CD8-positive, alpha-beta memory T cell (primary cell): ENCODE results near the gene ITGAL. TPM values are rescaled to one million over a fixed set of nuclear protein-coding genes. Genes with fewer than 3 reads are reported as not detected.

Experiments
- CTCF ChIA-PET: fragments of 350-600 bp; sonication (Branson Sonifier 250); formaldehyde crosslinking; loops from one replicate; lab custom pipeline; 2021; ENCODE audit warnings: antibody characterized with exemption; lab: Charles Lee
- POLR2A ChIA-PET: fragments of 350-600 bp; sonication (Branson Sonifier 250); formaldehyde crosslinking; loops from one replicate; lab custom pipeline; 2021; ENCODE audit warnings: antibody characterized with exemption; lab: Charles Lee
- DNase-seq, 5 donors: peaks; one replicate each; pipeline versions ENCODE4 v3.0.0 to v3.0.0-alpha.2; 2020 to 2022; ENCODE audit warnings: mixed read lengths in 1 of 5
- H3K27ac ChIP-seq: one replicate; pipeline ENCODE4 v1.7.0; 2013; ENCODE audit warnings: low read depth, mild to moderate bottlenecking, low read length, moderate library complexity
- H3K27me3 ChIP-seq: 2 replicates; pipeline ENCODE4 v1.7.0; 2013; ENCODE audit warnings: low read length, mild to moderate bottlenecking; ENCODE audit not compliant: insufficient read depth, poor library complexity, severe bottlenecking
- H3K36me3 ChIP-seq: 2 replicates; pipeline ENCODE4 v1.7.0; 2013; ENCODE audit warnings: mild to moderate bottlenecking, low read length, moderate library complexity; ENCODE audit not compliant: insufficient read depth
- H3K4me1 ChIP-seq: 2 replicates; pipeline ENCODE4 v1.7.0; 2013; ENCODE audit warnings: mild to moderate bottlenecking, low read length, moderate library complexity; ENCODE audit not compliant: insufficient read depth
- H3K4me3 ChIP-seq: 2 replicates; pipeline ENCODE4 v1.7.0; 2013; ENCODE audit warnings: mild to moderate bottlenecking, low read length
- H3K9me3 ChIP-seq: 2 replicates; pipeline ENCODE4 v1.7.0; 2013; ENCODE audit warnings: mild to moderate bottlenecking, low read length
- H3K27ac Mint-ChIP-seq, 8 donors: one replicate each; pipeline ENCODE4 v1.8.0; 2020 to 2021; ENCODE audit warnings: mixed read lengths in 8 of 8, mild to moderate bottlenecking in 6 of 8, inconsistent platforms in 3 of 8, moderate library complexity in 3 of 8
- H3K27me3 Mint-ChIP-seq, 2 donors: one replicate each; pipeline ENCODE4 v1.8.0; 2020 to 2021; ENCODE audit warnings: mixed read lengths in 2 of 2, mild to moderate bottlenecking in 1 of 2, moderate library complexity in 1 of 2
- H3K36me3 Mint-ChIP-seq, 3 donors: one replicate each; pipeline ENCODE4 v1.8.0; 2020 to 2021; ENCODE audit warnings: mixed read lengths in 3 of 3, inconsistent platforms in 1 of 3, mild to moderate bottlenecking in 1 of 3
- H3K4me1 Mint-ChIP-seq, 3 donors: one replicate each; pipeline ENCODE4 v1.8.0; 2020 to 2021; ENCODE audit warnings: mixed read lengths in 3 of 3, inconsistent platforms in 1 of 3, mild to moderate bottlenecking in 1 of 3
- H3K4me3 Mint-ChIP-seq, 7 donors: one replicate each; pipeline ENCODE4 v1.8.0; 2020 to 2021; ENCODE audit warnings: mixed read lengths in 7 of 7, mild to moderate bottlenecking in 6 of 7, moderate library complexity in 4 of 7, inconsistent platforms in 2 of 7
- H3K9me3 Mint-ChIP-seq, 5 donors: one replicate each; pipeline ENCODE4 v1.8.0; 2020 to 2022; ENCODE audit warnings: mixed read lengths in 5 of 5, mild to moderate bottlenecking in 3 of 5, moderate library complexity in 2 of 5, inconsistent platforms in 1 of 5
- polyA plus RNA-seq: library from polyadenylated mRNA; unstranded; fragments of 300-500 nt; fragmentation: Illumina TruSeq; gene quantifications from one replicate; pipeline ENCODE4 v1.2.3, GENCODE V29; 2021
- total RNA-seq, 2 experiments: library from RNA; stranded (reverse); gene quantifications; one replicate each; pipeline ENCODE4 v1.2.3, GENCODE V29; 2021

Gene ITGAL
- total and polyA plus RNA-seq, 3 experiments from 2014 or later, result 256 to 363 (median 333) TPM

DNA sequence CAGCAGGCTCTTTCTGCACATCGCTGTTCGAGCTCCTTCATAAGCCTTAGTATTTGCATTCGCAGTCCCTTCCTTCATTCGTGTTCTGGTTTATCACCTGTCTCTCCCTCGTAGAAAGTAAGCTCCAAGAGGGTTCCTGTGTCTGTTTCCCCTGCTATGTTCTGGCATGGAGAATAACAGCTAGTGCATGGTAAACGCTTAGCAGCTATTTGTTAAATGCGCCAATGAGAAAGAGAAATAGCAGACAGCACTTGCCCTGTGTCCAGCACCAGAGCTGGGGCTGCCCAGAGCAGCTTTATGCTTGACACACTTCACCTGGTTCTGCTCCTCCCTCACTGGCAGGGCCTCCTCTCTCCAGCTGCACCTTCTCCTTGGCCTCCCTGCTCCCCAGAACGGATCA, 93.4 kb downstream of the ITGAL start:
- no peaks in the 10 kb centered on the region for H3K36me3 ChIP-seq
- Mint-ChIP-seq H3K9me3 (no peaks in the 10 kb centered on the region), H3K27ac (peak overlapping the region in 4 of 8 donors; percentile 8 to 96 (median 80)), H3K27me3 (no peaks in the 10 kb centered on the region), H3K4me1 (peaks cover 13 to 42% (median 26%) of the 10 kb centered on the region in 3 donors), H3K36me3 (peaks cover 0 to 7% (median 2%) of the 10 kb centered on the region in 3 donors), H3K4me3 (peak overlapping the region in 1 of 7 donors; percentile 51)
- H3K9me3 ChIP-seq, result no peaks in the 10 kb centered on the region
- ChIA-PET POLR2A (interaction anchor here (1.3 kb wide), 1 partner anchor 14 kb away, joined by 6 read pairs; no protein-coding TSS in a partner anchor), CTCF (interaction anchor here (0.9 to 1.8 kb wide), 7 partner anchors 9 to 136 kb away, joined by 3 to 7 read pairs (median 3); partner anchors contain the start of genes DCTPP1 and ZNF747)
- H3K27me3 ChIP-seq, result no peaks in the 10 kb centered on the region
- DNase-seq, result no peak
- H3K4me1 ChIP-seq, result peaks cover 35% of the 10 kb centered on the region
- no peak overlapping the region for H3K4me3 ChIP-seq
- H3K27ac ChIP-seq, result no peak overlapping the region

DNA sequence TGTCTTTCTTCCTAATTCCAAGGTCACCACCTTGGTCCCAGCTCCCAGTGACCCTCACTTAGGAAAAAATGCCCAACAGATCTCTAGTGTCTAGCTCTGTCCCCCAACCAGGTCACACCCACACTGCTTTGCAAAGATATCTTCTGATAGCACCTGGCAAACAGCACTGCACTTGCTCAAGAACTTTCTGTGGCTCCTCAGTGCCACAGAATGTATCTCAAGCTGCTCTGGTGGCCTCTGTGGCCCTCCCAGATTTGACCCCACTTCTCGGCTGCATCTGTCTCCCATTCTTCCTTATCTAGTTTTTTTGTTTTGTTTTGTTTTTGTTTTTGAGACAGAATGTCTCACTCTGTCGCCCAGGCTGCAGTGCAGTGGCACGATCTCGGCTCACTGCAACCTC, 94.0 kb downstream of the ITGAL start:
- Histone ChIP-seq H3K36me3 (no peaks in the 10 kb centered on the region), H3K27me3 (no peaks in the 10 kb centered on the region), H3K4me3 (no peak overlapping the region), H3K9me3 (no peaks in the 10 kb centered on the region), H3K4me1 (peaks cover 37% of the 10 kb centered on the region), H3K27ac (no peak overlapping the region)
- H3K36me3 Mint-ChIP-seq, result peaks cover 0 to 10% (median 2%) of the 10 kb centered on the region in 3 donors
- no peaks in the 10 kb centered on the region for H3K27me3 Mint-ChIP-seq
- no peak for DNase-seq
- ChIA-PET POLR2A (interaction anchor here (1.3 kb wide), 1 partner anchor 14 kb away, joined by 6 read pairs; no protein-coding TSS in a partner anchor), CTCF (interaction anchor here (0.9 to 1.6 kb wide), 7 partner anchors 8 to 116 kb away, joined by 3 to 7 read pairs (median 3); partner anchors contain the start of genes PRR14, ZNF747 and ZNF764)
- H3K9me3 Mint-ChIP-seq, result no peaks in the 10 kb centered on the region
- peak overlapping the region in 5 of 8 donors; percentile 8 to 96 (median 32) for H3K27ac Mint-ChIP-seq
- H3K4me3 Mint-ChIP-seq, result peak overlapping the region in 1 of 7 donors; percentile 51
- peaks cover 9 to 40% (median 24%) of the 10 kb centered on the region in 3 donors for H3K4me1 Mint-ChIP-seq

DNA sequence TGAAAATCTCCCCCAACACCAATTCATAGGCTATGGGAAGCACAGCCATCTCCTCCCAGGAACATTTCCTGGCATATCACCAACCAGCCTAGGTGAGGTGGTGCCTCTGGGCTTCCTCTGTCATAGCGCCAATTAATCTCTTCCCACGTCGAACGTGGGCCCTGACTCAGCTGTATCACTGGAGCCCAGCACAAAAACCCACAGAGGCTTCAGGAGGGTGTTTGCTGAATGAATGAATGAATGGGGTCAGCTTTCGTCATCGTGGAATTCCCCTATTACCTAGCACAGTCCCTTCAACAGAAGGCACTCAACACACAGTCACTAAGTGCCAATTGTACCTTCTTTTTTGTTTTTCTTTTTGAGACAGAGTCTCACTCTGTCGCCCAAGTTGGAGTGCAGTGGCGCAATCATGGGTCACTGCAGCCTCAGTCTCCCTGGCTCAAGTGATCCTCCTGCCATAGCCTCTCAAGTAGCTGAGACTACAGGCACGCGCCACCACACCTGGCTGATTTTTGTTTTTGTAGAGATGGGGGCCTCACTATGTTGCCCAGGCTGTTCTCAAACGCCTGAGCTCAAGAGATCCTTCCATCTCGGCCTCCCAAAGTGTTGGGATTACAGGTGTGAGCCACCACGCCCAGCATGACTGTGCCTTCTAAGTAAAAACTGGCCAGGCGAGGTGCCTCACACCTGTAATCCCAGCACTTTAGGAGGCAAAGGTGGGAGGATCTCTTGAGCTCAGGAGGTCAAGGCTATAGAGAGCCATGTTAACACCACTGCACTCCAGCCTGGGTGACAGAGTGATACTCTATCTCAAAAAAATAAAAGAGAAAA, 94.8 kb downstream of the ITGAL start:
- Histone ChIP-seq H3K27ac (peak overlapping the region; percentile 55), H3K9me3 (no peaks in the 10 kb centered on the region), H3K27me3 (no peaks in the 10 kb centered on the region), H3K4me3 (no peak overlapping the region), H3K36me3 (no peaks in the 10 kb centered on the region), H3K4me1 (peaks cover 40% of the 10 kb centered on the region)
- ChIA-PET CTCF (interaction anchor here (1.2 to 1.5 kb wide), 3 partner anchors 9 to 138 kb away, joined by 3 read pairs; partner anchors contain the start of genes DCTPP1, PRR14 and ZNF764), POLR2A (interaction anchor here (0.6 to 1.3 kb wide), 3 partner anchors 9 to 40 kb away, joined by 3 to 5 read pairs (median 3); partner anchors contain the start of gene ZNF764)
- Mint-ChIP-seq H3K9me3 (no peaks in the 10 kb centered on the region), H3K4me1 (peaks cover 14 to 46% (median 29%) of the 10 kb centered on the region in 3 donors), H3K27me3 (no peaks in the 10 kb centered on the region), H3K4me3 (peak overlapping the region in 6 of 7 donors; percentile 65 to 90 (median 82)), H3K27ac (peak overlapping the region; percentile 94 to 99 (median 97)), H3K36me3 (peaks cover 0 to 15% (median 2%) of the 10 kb centered on the region in 3 donors)
- peak in 4 of 5 donors; percentile 24 to 74 (median 48) for DNase-seq

DNA sequence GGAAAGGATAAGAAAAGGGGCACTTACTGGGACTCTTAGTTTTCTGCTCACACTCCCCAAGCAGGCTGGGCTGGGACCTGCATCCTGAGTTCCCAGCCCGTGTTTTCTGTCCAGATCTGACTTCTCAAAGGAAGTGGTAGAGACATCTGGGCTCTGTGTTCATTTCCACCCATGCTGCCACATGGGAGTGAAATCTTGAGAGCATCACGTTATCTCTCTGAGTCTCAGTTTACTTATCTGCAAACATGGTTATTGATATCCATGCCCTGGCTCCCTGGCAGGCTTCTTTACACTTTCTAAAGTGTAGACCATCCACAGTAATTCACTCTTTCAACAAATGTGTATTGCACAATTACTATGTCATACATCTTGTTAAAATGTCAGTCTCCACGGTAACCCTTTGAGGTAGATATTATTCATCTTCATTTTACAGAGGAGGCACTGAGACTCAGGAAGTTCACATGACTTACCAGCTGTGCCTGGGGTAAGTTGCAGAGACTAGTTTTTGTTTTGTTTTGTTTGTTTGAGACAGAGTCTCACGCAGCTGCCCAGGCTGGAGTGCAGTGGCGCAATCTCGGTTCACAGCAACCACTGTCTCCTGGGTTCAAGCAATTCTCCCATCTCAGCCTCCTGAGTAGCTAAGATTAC, 95.6 kb downstream of the ITGAL start:
- Histone ChIP-seq H3K9me3 (no peaks in the 10 kb centered on the region), H3K27me3 (no peaks in the 10 kb centered on the region), H3K27ac (peak overlapping the region; percentile 55), H3K4me3 (no peak overlapping the region), H3K4me1 (peaks cover 44% of the 10 kb centered on the region), H3K36me3 (no peaks in the 10 kb centered on the region)
- H3K27ac Mint-ChIP-seq, result peak overlapping the region; percentile 94 to 99 (median 97)
- H3K36me3 Mint-ChIP-seq, result peaks cover 0 to 15% (median 2%) of the 10 kb centered on the region in 3 donors
- H3K27me3 Mint-ChIP-seq, result no peaks in the 10 kb centered on the region
- ChIA-PET CTCF (interaction anchor here (1.1 to 1.5 kb wide), 5 partner anchors 10 to 138 kb away, joined by 3 to 11 read pairs (median 3); partner anchors contain the start of genes DCTPP1, PRR14 and ZNF764), POLR2A (interaction anchor here (0.5 to 1.5 kb wide), 11 partner anchors 9 to 1546 kb away, joined by 3 to 11 read pairs (median 5); partner anchors contain the start of genes DCTPP1, ZNF747 and ZNF764)
- peaks cover 17 to 48% (median 30%) of the 10 kb centered on the region in 3 donors for H3K4me1 Mint-ChIP-seq
- H3K4me3 Mint-ChIP-seq, result peak overlapping the region; percentile 71 to 90 (median 82)
- DNase-seq, result peak; percentile 26 to 72 (median 61)
- no peaks in the 10 kb centered on the region for H3K9me3 Mint-ChIP-seq

DNA sequence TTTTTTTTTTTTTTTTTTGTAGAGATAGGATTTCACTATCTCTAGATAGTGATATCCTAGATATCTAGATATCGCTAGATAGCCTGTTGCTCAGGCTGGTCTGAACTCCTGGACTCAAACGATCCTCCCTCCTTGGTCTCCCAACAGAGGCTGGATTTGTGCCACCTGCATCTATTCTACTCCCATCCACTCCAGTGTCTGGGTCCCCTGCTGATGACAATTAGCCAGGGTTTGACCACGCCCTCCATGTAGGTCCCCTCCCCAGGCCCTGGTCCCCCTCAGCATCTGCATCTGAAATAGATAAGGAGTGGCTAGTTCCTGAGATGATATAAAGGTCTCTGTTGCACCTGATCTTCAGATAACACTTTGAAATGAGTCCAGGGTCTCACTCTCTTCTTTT, 96.7 kb downstream of the ITGAL start:
- Mint-ChIP-seq H3K9me3 (no peaks in the 10 kb centered on the region), H3K27me3 (no peaks in the 10 kb centered on the region), H3K4me3 (peak overlapping the region in 5 of 7 donors; percentile 12 to 90 (median 23)), H3K27ac (peak overlapping the region in 5 of 8 donors; percentile 60 to 96 (median 73)), H3K36me3 (peaks cover 0 to 15% (median 2%) of the 10 kb centered on the region in 3 donors), H3K4me1 (peaks cover 20 to 53% (median 35%) of the 10 kb centered on the region in 3 donors)
- POLR2A ChIA-PET, result interaction anchor here (0.6 to 1.5 kb wide), 5 partner anchors 34 to 186 kb away, joined by 3 to 9 read pairs (median 5); partner anchors contain the start of genes DCTPP1 and ZNF747
- Histone ChIP-seq H3K36me3 (no peaks in the 10 kb centered on the region), H3K4me1 (peaks cover 44% of the 10 kb centered on the region), H3K27ac (no peak overlapping the region), H3K27me3 (no peaks in the 10 kb centered on the region), H3K4me3 (no peak overlapping the region), H3K9me3 (no peaks in the 10 kb centered on the region)
- CTCF ChIA-PET, result interaction anchor here (1.1 to 1.5 kb wide), 4 partner anchors 11 to 140 kb away, joined by 3 to 11 read pairs (median 4); partner anchors contain the start of genes DCTPP1 and ZNF764
- no peak for DNase-seq

DNA sequence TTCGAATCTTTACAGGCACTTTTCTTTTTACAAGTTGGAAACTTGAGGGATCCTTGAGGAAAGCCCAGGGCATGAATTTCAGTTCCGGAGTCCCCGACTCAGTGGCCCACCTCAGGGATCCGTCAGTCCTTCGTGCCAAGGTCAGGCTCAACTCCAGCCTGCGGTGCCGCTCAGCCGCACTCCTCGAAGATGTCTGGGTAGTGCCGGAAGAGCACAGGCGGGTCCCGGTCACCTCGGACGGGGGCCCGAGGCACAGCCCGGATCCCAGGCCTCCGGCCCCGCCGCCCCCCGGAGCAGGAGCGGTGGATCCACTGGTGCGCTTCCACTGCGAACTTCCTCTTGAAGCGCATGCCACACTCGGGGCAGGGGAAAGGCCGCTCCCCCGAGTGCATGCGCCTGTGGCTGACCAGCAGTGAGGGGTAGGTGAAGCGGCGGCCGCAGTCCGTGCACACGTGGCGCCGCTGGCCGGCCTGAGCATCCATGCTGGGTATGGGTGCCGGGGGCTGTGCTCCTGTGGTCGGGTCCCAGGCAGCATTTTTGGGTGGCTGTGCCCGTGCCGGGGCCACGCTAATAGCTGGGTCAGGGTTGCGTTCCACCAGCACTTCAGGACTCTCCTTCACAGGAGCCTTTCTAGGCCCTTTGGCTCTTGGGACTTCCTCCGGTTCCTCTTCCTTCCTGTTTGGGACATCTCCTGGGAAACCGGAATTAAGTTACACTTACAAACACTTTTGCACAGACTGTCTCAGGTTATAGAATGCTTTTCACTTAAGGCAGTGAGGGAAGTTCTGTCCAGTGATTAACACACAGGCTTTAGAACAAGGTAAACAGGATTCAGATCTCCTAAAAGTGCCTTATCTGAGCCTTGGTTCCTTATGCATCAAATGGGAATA, 97.4 kb downstream of the ITGAL start:
- H3K36me3 ChIP-seq, result no peaks in the 10 kb centered on the region
- H3K27ac ChIP-seq, result no peak overlapping the region
- ChIA-PET POLR2A (interaction anchor here (1.0 to 2.8 kb wide), 5 partner anchors 8 to 43 kb away, joined by 3 to 55 read pairs (median 20); partner anchors contain the start of genes ZNF747, ZNF764 and ZNF785), CTCF (interaction anchor here (2.4 to 2.7 kb wide), 3 partner anchors 12 to 120 kb away, joined by 8 to 23 read pairs (median 19); partner anchors contain the start of genes ZNF747 and ZNF764)
- Mint-ChIP-seq H3K27me3 (no peaks in the 10 kb centered on the region), H3K4me3 (peak overlapping the region in 6 of 7 donors; percentile 15 to 92 (median 87)), H3K4me1 (peaks cover 20 to 53% (median 35%) of the 10 kb centered on the region in 3 donors), H3K36me3 (peaks cover 0 to 15% (median 2%) of the 10 kb centered on the region in 3 donors), H3K27ac (peak overlapping the region in 7 of 8 donors; percentile 36 to 97 (median 88)), H3K9me3 (no peaks in the 10 kb centered on the region)
- H3K4me1 ChIP-seq, result peaks cover 44% of the 10 kb centered on the region
- H3K9me3 ChIP-seq, result no peaks in the 10 kb centered on the region
- H3K27me3 ChIP-seq, result no peaks in the 10 kb centered on the region
- no peak for DNase-seq
- no peak overlapping the region for H3K4me3 ChIP-seq
